ENCODE measurements around the gene ABCA6. TPM values are rescaled to one million over a fixed set of nuclear protein-coding genes. Genes with fewer than 3 reads are reported as not detected.

Gene ABCA6
- total RNA-seq, 1 donor: 0.27 TPM

- no peak for DNase-seq (ENCODE audit: low read depth in 2 of 3, low spot score in 2 of 3)
These were observed 2.1 kb upstream of the ABCA6 start for GRCh38 chr17:69143683-69144231.

GRCh38 chr17:69143151-69143550, 1.5 kb upstream of the ABCA6 start:
- DNase-seq (ENCODE audit: low read depth in 2 of 3, low spot score in 2 of 3): no peak

- no peak for DNase-seq (ENCODE audit: low read depth in 2 of 3, low spot score in 2 of 3)
These were observed 594 bp upstream of the ABCA6 start for GRCh38 chr17:69142175-69142802.

- DNase-seq (ENCODE audit: low read depth in 2 of 3, low spot score in 2 of 3): no peak
These were observed 7.6 kb downstream of the ABCA6 start for GRCh38 chr17:69134112-69134511.

GRCh38 chr17:69130627-69131296, 10.9 kb downstream of the ABCA6 start:
- DNase-seq (ENCODE audit: low read depth in 2 of 3, low spot score in 2 of 3): no peak

- no peak for DNase-seq (ENCODE audit: low read depth in 2 of 3, low spot score in 2 of 3)
These were observed 18.1 kb downstream of the ABCA6 start for GRCh38 chr17:69123626-69124025.

- no peak for DNase-seq (ENCODE audit: low read depth in 2 of 3, low spot score in 2 of 3)
These were observed 19.6 kb downstream of the ABCA6 start for GRCh38 chr17:69122065-69122464.

- DNase-seq (ENCODE audit: low read depth in 2 of 3, low spot score in 2 of 3): no peak
These were observed 23.6 kb downstream of the ABCA6 start for GRCh38 chr17:69117855-69118784.

GRCh38 chr17:69111794-69112193, 29.9 kb downstream of the ABCA6 start:
- DNase-seq (ENCODE audit: low read depth in 2 of 3, low spot score in 2 of 3): no peak

- DNase-seq (ENCODE audit: low read depth in 2 of 3, low spot score in 2 of 3): no peak
These were observed 35.6 kb downstream of the ABCA6 start for GRCh38 chr17:69105907-69106730.

GRCh38 chr17:69103557-69104233, 38.0 kb downstream of the ABCA6 start:
- DNase-seq (ENCODE audit: low read depth in 2 of 3, low spot score in 2 of 3): no peak

GRCh38 chr17:69098625-69099024, 43.1 kb downstream of the ABCA6 start:
- DNase-seq (ENCODE audit: low read depth in 2 of 3, low spot score in 2 of 3): no peak

- DNase-seq (ENCODE audit: low read depth in 2 of 3, low spot score in 2 of 3): no peak
These were observed 45.2 kb downstream of the ABCA6 start for GRCh38 chr17:69096541-69096940.

- DNase-seq (ENCODE audit: low read depth in 2 of 3, low spot score in 2 of 3): no peak
These were observed 47.7 kb downstream of the ABCA6 start for GRCh38 chr17:69093995-69094394.

GRCh38 chr17:69093279-69093789, 48.4 kb downstream of the ABCA6 start:
- peak in 2 of 3 donors; percentile 63 to 85 for DNase-seq (ENCODE audit: low read depth in 2 of 3, low spot score in 2 of 3)

GRCh38 chr17:69090365-69090764, 51.3 kb downstream of the ABCA6 start:
- no peak for DNase-seq (ENCODE audit: low read depth in 2 of 3, low spot score in 2 of 3)

GRCh38 chr17:69088643-69089200, 53.0 kb downstream of the ABCA6 start:
- no peak for DNase-seq (ENCODE audit: low read depth in 2 of 3, low spot score in 2 of 3)

GRCh38 chr17:69086641-69087040, 55.1 kb downstream of the ABCA6 start:
- DNase-seq (ENCODE audit: low read depth in 2 of 3, low spot score in 2 of 3): no peak

- DNase-seq (ENCODE audit: low read depth in 2 of 3, low spot score in 2 of 3): peak in 1 of 3 donors; percentile 44
These were observed 56.8 kb downstream of the ABCA6 start for GRCh38 chr17:69084911-69085310.
